ENCODE results near the gene MEG3.

Gene MEG3

GRCh38 chr14:100834794-100835547, 9.1 kb downstream of the MEG3 start:
- DNase-seq: no peak

GRCh38 chr14:100835548-100836310, 9.8 kb downstream of the MEG3 start:
- DNase-seq: no peak

GRCh38 chr14:100836311-100836805, 10.4 kb downstream of the MEG3 start:
- DNase-seq: no peak

- DNase-seq: no peak
These were observed 11.3 kb downstream of the MEG3 start for GRCh38 chr14:100836941-100837804.

GRCh38 chr14:100837805-100838350, 12.0 kb downstream of the MEG3 start:
- no peak for DNase-seq

- no peak for DNase-seq
These were observed 12.8 kb downstream of the MEG3 start for GRCh38 chr14:100838493-100839314.

- no peak for DNase-seq
These were observed 13.3 kb downstream of the MEG3 start for GRCh38 chr14:100839315-100839585.

- DNase-seq: no peak
These were observed 13.8 kb downstream of the MEG3 start for GRCh38 chr14:100839681-100840111.

- no peak for DNase-seq
These were observed 14.6 kb downstream of the MEG3 start for GRCh38 chr14:100840286-100841065.

- no peak for DNase-seq
These were observed 15.3 kb downstream of the MEG3 start for GRCh38 chr14:100841066-100841760.

- peak; percentile 81 to 86 for DNase-seq
These were observed 16.0 kb downstream of the MEG3 start for GRCh38 chr14:100841761-100842403.

- DNase-seq: no peak
These were observed 16.9 kb downstream of the MEG3 start for GRCh38 chr14:100842799-100843198.

- no peak for DNase-seq
These were observed 18.1 kb downstream of the MEG3 start for GRCh38 chr14:100844082-100844408.

GRCh38 chr14:100844421-100844820, 18.5 kb downstream of the MEG3 start:
- DNase-seq: no peak

- DNase-seq: no peak
These were observed 18.9 kb downstream of the MEG3 start for GRCh38 chr14:100844846-100845245.

- DNase-seq: no peak
These were observed 19.4 kb downstream of the MEG3 start for GRCh38 chr14:100845341-100845740.

GRCh38 chr14:100846309-100846859, 20.5 kb downstream of the MEG3 start:
- no peak for DNase-seq

GRCh38 chr14:100849115-100849781, 23.3 kb downstream of the MEG3 start:
- DNase-seq: no peak

- DNase-seq: peak; percentile 47 to 50
These were observed 25.1 kb downstream of the MEG3 start for GRCh38 chr14:100850841-100851585.
